H9 (cell line): ENCODE results near the gene CDH15. TPM values are rescaled to one million over a fixed set of nuclear protein-coding genes. Genes with fewer than 3 reads are reported as not detected.

ENCODE experiments used
- DNase-seq: peaks from one replicate; pipeline ENCODE4 v3.0.0-alpha.2; 2017
- H2AFZ ChIP-seq: one replicate; pipeline ENCODE4 v1.6.1; 2013; ENCODE audit warnings: mild to moderate bottlenecking, low read length, control low read depth, moderate library complexity
- H2AK5ac ChIP-seq: 2 replicates; pipeline ENCODE4 v1.6.1; 2013; ENCODE audit warnings: low read length, control low read depth, mixed read lengths; ENCODE audit not compliant: insufficient read length
- H2BK120ac ChIP-seq: one replicate; pipeline ENCODE4 v1.6.1; 2013; ENCODE audit warnings: low read depth, mild to moderate bottlenecking, low read length, control low read depth, inconsistent platforms; ENCODE audit not compliant: poor library complexity, severe bottlenecking
- H2BK12ac ChIP-seq: 2 replicates; pipeline ENCODE4 v1.6.1; 2013; ENCODE audit warnings: low read length, control low read depth, mixed read lengths, low read depth; ENCODE audit not compliant: insufficient read length
- H2BK15ac ChIP-seq: 2 replicates; pipeline ENCODE4 v1.6.1; 2013; ENCODE audit warnings: low read depth, low read length, control low read depth
- H2BK20ac ChIP-seq: one replicate; pipeline ENCODE4 v1.6.1; 2013; ENCODE audit warnings: low read depth, mild to moderate bottlenecking, low read length, control low read depth, inconsistent platforms; ENCODE audit not compliant: poor library complexity, severe bottlenecking
- H2BK5ac ChIP-seq: 2 replicates; pipeline ENCODE4 v1.6.1; 2013; ENCODE audit warnings: low read length, control low read depth, mixed read lengths; ENCODE audit not compliant: insufficient read length
- H3K14ac ChIP-seq: 2 replicates; pipeline ENCODE4 v1.6.1; 2013; ENCODE audit warnings: low read length, control low read depth; ENCODE audit not compliant: insufficient read depth
- H3K18ac ChIP-seq: 2 replicates; pipeline ENCODE4 v1.6.1; 2013; ENCODE audit warnings: low read depth, mild to moderate bottlenecking, mixed read lengths, low read length, control low read depth; ENCODE audit not compliant: insufficient read length
- H3K23ac ChIP-seq: 2 replicates; pipeline ENCODE4 v1.6.1; 2013; ENCODE audit warnings: low read length, control low read depth, mixed read lengths, low read depth; ENCODE audit not compliant: insufficient read length
- H3K23me2 ChIP-seq: 2 replicates; pipeline ENCODE4 v1.6.1; 2013; ENCODE audit warnings: low read depth, mild to moderate bottlenecking, mixed read lengths, low read length, control low read depth; ENCODE audit not compliant: insufficient read length, poor library complexity, severe bottlenecking
- H3K27ac ChIP-seq: 2 replicates; pipeline ENCODE4 v1.5.1; 2013; ENCODE audit warnings: low read length, control low read depth, mixed read lengths, low read depth; ENCODE audit not compliant: insufficient read length
- H3K27me3 ChIP-seq: 2 replicates; pipeline ENCODE4 v1.6.1; 2013; ENCODE audit warnings: low read length, control low read depth, inconsistent platforms; ENCODE audit not compliant: insufficient read depth
- H3K4ac ChIP-seq: 2 replicates; pipeline ENCODE4 v1.6.1; 2013; ENCODE audit warnings: low read depth, mild to moderate bottlenecking, control low read depth, inconsistent platforms, low read length, moderate library complexity
- H3K4me1 ChIP-seq: 2 replicates; pipeline ENCODE4 v1.6.1; 2013; ENCODE audit warnings: low read length, control low read depth, inconsistent platforms; ENCODE audit not compliant: insufficient read depth
- H3K4me2 ChIP-seq: 2 replicates; pipeline ENCODE4 v1.6.1; 2013; ENCODE audit warnings: low read length, control low read depth, mixed read lengths; ENCODE audit not compliant: insufficient read length, insufficient read depth
- H3K56ac ChIP-seq: 2 replicates; pipeline ENCODE4 v1.6.1; 2013; ENCODE audit warnings: low read depth, mild to moderate bottlenecking, mixed read lengths, low read length, control low read depth; ENCODE audit not compliant: insufficient read length
- H3K79me1 ChIP-seq: 2 replicates; pipeline ENCODE4 v1.6.1; 2013; ENCODE audit warnings: low read depth, mild to moderate bottlenecking, moderate library complexity, low read length, control low read depth, inconsistent platforms; ENCODE audit not compliant: insufficient read depth, poor library complexity, severe bottlenecking
- H3K79me2 ChIP-seq: 2 replicates; pipeline ENCODE4 v1.6.1; 2013; ENCODE audit warnings: low read length, control low read depth, inconsistent platforms; ENCODE audit not compliant: insufficient read depth
- H3K9ac ChIP-seq: 2 replicates; pipeline ENCODE4 v1.6.1; 2013; ENCODE audit warnings: low read length, control low read depth, mixed read lengths; ENCODE audit not compliant: insufficient read length; ENCODE audit errors: extremely low read depth
- H3K9me3 ChIP-seq: one replicate; pipeline ENCODE4 v1.6.1; 2013; ENCODE audit warnings: low read depth, low read length, inconsistent platforms; ENCODE audit not compliant: control insufficient read depth
- H3T11ph ChIP-seq: one replicate; pipeline ENCODE4 v1.6.1; 2013; ENCODE audit warnings: mild to moderate bottlenecking, low read length, control low read depth, inconsistent platforms
- H4K20me1 ChIP-seq: one replicate; pipeline ENCODE4 v1.6.1; 2013; ENCODE audit not compliant: control insufficient read depth, insufficient read length, insufficient read depth
- H4K5ac ChIP-seq: 2 replicates; pipeline ENCODE4 v1.6.1; 2013; ENCODE audit warnings: low read depth, mild to moderate bottlenecking, mixed read lengths, low read length, control low read depth; ENCODE audit not compliant: insufficient read length
- H4K8ac ChIP-seq: replicated peaks from 2 replicates; pipeline ENCODE4 v1.6.1; 2013; ENCODE audit warnings: low read length, control low read depth, mixed read lengths, low read depth; ENCODE audit not compliant: insufficient read length
- H4K91ac ChIP-seq: 2 replicates; pipeline ENCODE4 v1.6.1; 2013; ENCODE audit warnings: low read depth, mild to moderate bottlenecking, moderate library complexity, mixed read lengths, low read length, control low read depth; ENCODE audit not compliant: insufficient read length
- H3K27ac Mint-ChIP-seq, 3 experiments: 2 replicates in 2 of 3; 3 replicates in 1 of 3; pipeline ENCODE4 v1.8.0; 2020 to 2021; ENCODE audit warnings: mixed read lengths in 3 of 3, mild to moderate bottlenecking in 1 of 3, moderate library complexity in 1 of 3
- H3K27me3 Mint-ChIP-seq: 2 replicates; pipeline ENCODE4 v1.8.0; 2021; ENCODE audit warnings: low read depth, mild to moderate bottlenecking, moderate library complexity, mixed read lengths
- H3K36me3 Mint-ChIP-seq, 3 experiments: 2 replicates in 2 of 3; 3 replicates in 1 of 3; pipeline ENCODE4 v1.8.0; 2020 to 2021; ENCODE audit warnings: low read depth in 3 of 3, mixed read lengths in 3 of 3; ENCODE audit not compliant: insufficient read depth in 1 of 3
- H3K4me1 Mint-ChIP-seq, 2 experiments: 2 replicates each; pipeline ENCODE4 v1.8.0; 2020; ENCODE audit warnings: mixed read lengths in 2 of 2
- H3K4me3 Mint-ChIP-seq, 2 experiments: 2 replicates in 1 of 2; 3 replicates in 1 of 2; pipeline ENCODE4 v1.8.0; 2020 to 2021; ENCODE audit warnings: mild to moderate bottlenecking in 2 of 2, mixed read lengths in 2 of 2, moderate library complexity in 1 of 2
- H3K9me3 Mint-ChIP-seq, 2 experiments: 2 replicates in 1 of 2; 3 replicates in 1 of 2; pipeline ENCODE4 v1.8.0; 2020; ENCODE audit warnings: mild to moderate bottlenecking in 2 of 2, mixed read lengths in 2 of 2, moderate library complexity in 1 of 2
- WGBS: extraction: QIAGEN DNeasy Blood & Tissue Kit; methylation state at CpG from one replicate; pipeline ENCODE4 v1.1.7; 2013; ENCODE audit warnings: missing lambda C conversion rate, low lambda C conversion rate, mixed read lengths; ENCODE audit not compliant: insufficient read length; ENCODE audit errors: extremely low coverage; 5-methylcytosine and 5-hydroxymethylcytosine counted together
- total RNA-seq: library from RNA; stranded (reverse); gene quantifications from 2 replicates; pipeline ENCODE4 v1.2.1, GENCODE V29; 2021
- TF ChIP-seq, protein P1 (sequence below): fragments of 200-600 bp; sonication (generic); conservative IDR thresholded peaks from 3 replicates; pipeline ENCODE4 v1.8.0; 2021; ENCODE audit warnings: antibody characterized with exemption, mild to moderate bottlenecking

Gene CDH15
- total RNA-seq, 1 experiment from 2014 or later, result 0.28 TPM

DNA sequence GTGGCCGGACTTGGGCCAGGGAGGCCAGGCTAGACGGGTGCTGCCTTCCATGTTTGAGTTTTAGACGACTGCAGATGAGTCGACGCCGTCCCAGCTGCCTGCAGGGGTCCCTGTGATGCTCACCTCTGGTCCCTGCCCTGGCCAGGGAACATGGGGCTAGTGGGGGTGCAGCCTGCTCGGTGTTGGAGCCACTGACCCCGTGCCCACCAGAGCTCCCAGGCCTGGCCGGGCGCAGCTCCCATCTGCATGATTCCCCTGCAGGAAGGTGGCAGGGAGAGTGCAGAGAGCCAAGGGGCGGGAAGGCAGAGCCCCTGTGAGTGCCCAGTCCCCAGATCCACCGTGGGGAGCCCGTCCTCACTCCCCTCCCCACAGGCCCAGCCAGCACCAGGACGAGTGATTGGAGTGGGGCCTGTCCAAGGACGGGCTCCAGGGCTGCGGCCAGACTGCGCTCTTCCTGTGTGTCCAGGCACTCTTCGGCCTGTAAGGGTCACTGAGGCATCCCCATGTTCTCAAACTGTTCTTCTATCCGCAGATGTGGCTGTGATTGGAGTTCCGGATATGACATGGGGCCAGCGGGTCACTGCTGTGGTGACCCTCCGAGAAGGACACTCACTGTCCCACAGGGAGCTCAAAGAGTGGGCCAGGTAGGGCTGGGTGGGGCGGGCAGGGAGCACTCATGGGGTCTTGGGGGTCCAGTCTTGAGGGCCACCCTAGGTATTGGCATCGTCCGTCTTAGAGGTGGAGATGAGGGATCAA, 26.0 kb upstream of the CDH15 start:
- Mint-ChIP-seq H3K9me3 (peaks cover 12 to 24% of the 10 kb centered on the region in 2 experiments; a peak in 4 of 5 replicates), H3K4me1 (no peaks in the 10 kb centered on the region), H3K27ac (no peak overlapping the region), H3K36me3 (peaks cover 27 to 51% (median 46%) of the 10 kb centered on the region in 3 experiments), H3K27me3 (no peaks in the 10 kb centered on the region; the same call in 1 of the 2 replicates), H3K4me3 (no peak overlapping the region)
- Histone ChIP-seq H3K27me3 (no peaks in the 10 kb centered on the region), H3K27ac (no peak overlapping the region), H3T11ph (no peak overlapping the region), H2BK12ac (no peak overlapping the region), H3K4me1 (no peaks in the 10 kb centered on the region), H3K23ac (no peak overlapping the region), H4K8ac (no peak overlapping the region), H3K4ac (no peak overlapping the region), H3K14ac (no peak overlapping the region), H3K4me2 (no peak overlapping the region), H4K5ac (no peak overlapping the region), H3K18ac (no peak overlapping the region), H2AFZ (no peak overlapping the region), H2BK5ac (no peak overlapping the region), H2BK120ac (no peak overlapping the region), H2BK20ac (no peak overlapping the region), H2AK5ac (no peak overlapping the region), H4K91ac (no peak overlapping the region), H3K9me3 (peaks cover 14% of the 10 kb centered on the region), H4K20me1 (no peaks in the 10 kb centered on the region), H3K23me2 (no peaks in the 10 kb centered on the region), H3K9ac (no peak overlapping the region), H3K79me1 (no peaks in the 10 kb centered on the region), H3K56ac (no peak overlapping the region), H2BK15ac (no peak overlapping the region), H3K79me2 (no peaks in the 10 kb centered on the region)
- TF ChIP-seq, protein P1, sequence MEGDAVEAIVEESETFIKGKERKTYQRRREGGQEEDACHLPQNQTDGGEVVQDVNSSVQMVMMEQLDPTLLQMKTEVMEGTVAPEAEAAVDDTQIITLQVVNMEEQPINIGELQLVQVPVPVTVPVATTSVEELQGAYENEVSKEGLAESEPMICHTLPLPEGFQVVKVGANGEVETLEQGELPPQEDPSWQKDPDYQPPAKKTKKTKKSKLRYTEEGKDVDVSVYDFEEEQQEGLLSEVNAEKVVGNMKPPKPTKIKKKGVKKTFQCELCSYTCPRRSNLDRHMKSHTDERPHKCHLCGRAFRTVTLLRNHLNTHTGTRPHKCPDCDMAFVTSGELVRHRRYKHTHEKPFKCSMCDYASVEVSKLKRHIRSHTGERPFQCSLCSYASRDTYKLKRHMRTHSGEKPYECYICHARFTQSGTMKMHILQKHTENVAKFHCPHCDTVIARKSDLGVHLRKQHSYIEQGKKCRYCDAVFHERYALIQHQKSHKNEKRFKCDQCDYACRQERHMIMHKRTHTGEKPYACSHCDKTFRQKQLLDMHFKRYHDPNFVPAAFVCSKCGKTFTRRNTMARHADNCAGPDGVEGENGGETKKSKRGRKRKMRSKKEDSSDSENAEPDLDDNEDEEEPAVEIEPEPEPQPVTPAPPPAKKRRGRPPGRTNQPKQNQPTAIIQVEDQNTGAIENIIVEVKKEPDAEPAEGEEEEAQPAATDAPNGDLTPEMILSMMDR, result no peak
- WGBS, result no CpG with 5 or more reads among the region's 25 CpGs
- no peak for DNase-seq
